ENCODE results near the gene TSHZ3.

Gene TSHZ3

GRCh38 chr19:31349160-31349881 is at the start of gene TSHZ3:
Gene TSHZ3 (minus strand): TSS chr19:31349436. CDS start chr19:31349219, 217 bp downstream.
- DNase-seq, result no peak

- DNase-seq, result no peak
Observed at GRCh38 chr19:31397308-31397707, 48.1 kb upstream of the TSHZ3 start.

GRCh38 chr19:31392464-31392863 is 43.2 kb upstream of the TSHZ3 start:
- no peak for DNase-seq

GRCh38 chr19:31391518-31391917 is 42.3 kb upstream of the TSHZ3 start:
- DNase-seq, result no peak

GRCh38 chr19:31390711-31391110 is 41.5 kb upstream of the TSHZ3 start:
- DNase-seq, result no peak

GRCh38 chr19:31389874-31390273 is 40.6 kb upstream of the TSHZ3 start:
- no peak for DNase-seq

- no peak for DNase-seq
Observed at GRCh38 chr19:31387717-31388301, 38.6 kb upstream of the TSHZ3 start.

GRCh38 chr19:31386806-31387205 is 37.6 kb upstream of the TSHZ3 start:
- DNase-seq, result no peak

- DNase-seq, result no peak
Observed at GRCh38 chr19:31385744-31386143, 36.5 kb upstream of the TSHZ3 start.

- no peak for DNase-seq
Observed at GRCh38 chr19:31383553-31383952, 34.3 kb upstream of the TSHZ3 start.

- no peak for DNase-seq
Observed at GRCh38 chr19:31380854-31381253, 31.6 kb upstream of the TSHZ3 start.

GRCh38 chr19:31378404-31378803 is 29.2 kb upstream of the TSHZ3 start:
- no peak for DNase-seq

- DNase-seq, result no peak
Observed at GRCh38 chr19:31377736-31378135, 28.5 kb upstream of the TSHZ3 start.

GRCh38 chr19:31372246-31372781 is 23.1 kb upstream of the TSHZ3 start:
- DNase-seq, result no peak

- no peak for DNase-seq
Observed at GRCh38 chr19:31370216-31370615, 21.0 kb upstream of the TSHZ3 start.

- DNase-seq, result no peak
Observed at GRCh38 chr19:31364963-31365362, 15.7 kb upstream of the TSHZ3 start.

GRCh38 chr19:31361728-31362127 is 12.5 kb upstream of the TSHZ3 start:
- no peak for DNase-seq

- no peak for DNase-seq
Observed at GRCh38 chr19:31357315-31357673, 8.1 kb upstream of the TSHZ3 start.

GRCh38 chr19:31356587-31357314 is 7.5 kb upstream of the TSHZ3 start:
- DNase-seq, result no peak

GRCh38 chr19:31355665-31356289 is 6.5 kb upstream of the TSHZ3 start:
- no peak for DNase-seq

GRCh38 chr19:31354799-31355664 is 5.8 kb upstream of the TSHZ3 start:
- no peak for DNase-seq

GRCh38 chr19:31354316-31354715 is 5.1 kb upstream of the TSHZ3 start:
- DNase-seq, result no peak
